B cell (primary cell): ENCODE measurements around the gene CNTN4. TPM values are rescaled to one million over a fixed set of nuclear protein-coding genes. Genes with fewer than 3 reads are reported as not detected.

Experiments
- ATAC-seq: fragments of 200-7000 bp; cut with Tn5 transposase; one replicate; pipeline ENCODE4 v1.10.0; 2021; ENCODE audit warnings: low read depth, mild to moderate bottlenecking, moderate number of reproducible peaks, moderate library complexity
- CTCF ChIA-PET: fragments of 350-600 bp; sonication (Branson Sonifier 250); formaldehyde crosslinking; loops from one replicate; lab custom pipeline; 2021; ENCODE audit warnings: antibody characterized with exemption, inconsistent platforms; lab: Charles Lee
- POLR2A ChIA-PET: fragments of 350-600 bp; sonication (Branson Sonifier 250); formaldehyde crosslinking; loops from one replicate; lab custom pipeline; 2021; ENCODE audit warnings: antibody characterized with exemption; lab: Charles Lee
- DNase-seq: peaks from one replicate; pipeline ENCODE4 v3.0.0; 2013
- H2AFZ ChIP-seq: 2 replicates; pipeline ENCODE4 v1.6.1; 2012; ENCODE audit warnings: mild to moderate bottlenecking, low read depth, low read length; ENCODE audit not compliant: insufficient read depth, poor library complexity, severe bottlenecking
- H3K27ac ChIP-seq, 2 donors: 1 replicate in 1 of 2; 2 replicates in 1 of 2; pipeline ENCODE4 v1.5.1; 2012 to 2013; ENCODE audit warnings: low read length in 2 of 2, mild to moderate bottlenecking in 2 of 2, moderate library complexity in 1 of 2
- H3K27me3 ChIP-seq, 4 experiments: fragments of 200-600 bp in 1 of 4; sonication (generic) in 1 of 4; replicated peaks in 1 of 4; 1 replicate in 2 of 4; 2 replicates in 2 of 4; pipeline versions ENCODE4 v1.6.1 to v1.7.0; 2013 to 2016; ENCODE audit warnings: low read length in 3 of 4, mild to moderate bottlenecking in 2 of 4, mixed read lengths in 1 of 4, moderate library complexity in 1 of 4; ENCODE audit not compliant: insufficient read depth in 4 of 4, control insufficient read depth in 3 of 4; ENCODE audit errors: control extremely low read depth in 1 of 4
- H3K36me3 ChIP-seq, 2 experiments: replicated peaks in 1 of 2; 1 replicate in 1 of 2; 2 replicates in 1 of 2; pipeline versions ENCODE4 v1.6.1 to v1.7.1; 2013; ENCODE audit warnings: low read length in 1 of 2; ENCODE audit not compliant: insufficient read depth in 2 of 2, control insufficient read depth in 1 of 2; ENCODE audit errors: control extremely low read depth in 1 of 2, extremely low read depth in 1 of 2
- H3K4me1 ChIP-seq, 2 donors: fragments of 200-600 bp in 1 of 2; sonication (generic) in 1 of 2; 1 replicate in 1 of 2; 2 replicates in 1 of 2; pipeline versions ENCODE4 v1.5.1 to v1.6.1; 2013 to 2017; ENCODE audit warnings: low read length in 2 of 2; ENCODE audit not compliant: control insufficient read depth in 2 of 2, insufficient read depth in 2 of 2
- H3K4me2 ChIP-seq: replicated peaks from 2 replicates; pipeline ENCODE3; 2012; ENCODE audit warnings: mild to moderate bottlenecking, low read depth, low read length; ENCODE audit not compliant: poor library complexity, severe bottlenecking
- H3K4me3 ChIP-seq, 5 experiments: fragments of 200-600 bp in 1 of 5; sonication (generic) in 1 of 5; 1 replicate in 3 of 5; 2 replicates in 2 of 5; pipeline versions ENCODE4 v1.5.1 to v1.7.0; 2011 to 2016; ENCODE audit warnings: low read length in 4 of 5, mild to moderate bottlenecking in 4 of 5, low read depth in 2 of 5, control low read depth in 1 of 5, moderate library complexity in 1 of 5; ENCODE audit not compliant: insufficient read depth in 1 of 5; ENCODE audit errors: control extremely low read depth in 1 of 5, extremely low read depth in 1 of 5
- H3K79me2 ChIP-seq: fragments of 200-600 bp; sonication (generic); one replicate; pipeline ENCODE4 v1.6.0; 2016; ENCODE audit warnings: low read length; ENCODE audit not compliant: control insufficient read depth, insufficient read depth
- H3K9ac ChIP-seq: fragments of 200-600 bp; sonication (generic); 2 replicates; pipeline ENCODE4 v1.6.1; 2017; ENCODE audit warnings: mild to moderate bottlenecking, low read length, moderate library complexity
- H3K9me3 ChIP-seq, 3 donors: one replicate each; pipeline versions ENCODE4 v1.6.1 to v1.7.1; 2013; ENCODE audit warnings: low read length in 2 of 3; ENCODE audit not compliant: control insufficient read depth in 2 of 3, insufficient read depth in 1 of 3; ENCODE audit errors: control extremely low read depth in 1 of 3
- H4K20me1 ChIP-seq: 2 replicates; pipeline ENCODE4 v1.6.0; 2012; ENCODE audit warnings: mild to moderate bottlenecking, low read length; ENCODE audit not compliant: insufficient read depth, control insufficient read depth, poor library complexity, severe bottlenecking
- H3K27ac Mint-ChIP-seq: one replicate; pipeline ENCODE4 v1.8.0; 2021; ENCODE audit warnings: mixed read lengths
- H3K27me3 Mint-ChIP-seq: one replicate; pipeline ENCODE4 v1.8.0; 2021; ENCODE audit warnings: mixed read lengths
- H3K4me1 Mint-ChIP-seq: one replicate; pipeline ENCODE4 v1.8.0; 2021; ENCODE audit warnings: mixed read lengths
- H3K4me3 Mint-ChIP-seq: one replicate; pipeline ENCODE4 v1.8.0; 2021; ENCODE audit warnings: mixed read lengths
- H3K9me3 Mint-ChIP-seq: one replicate; pipeline ENCODE4 v1.8.0; 2022; ENCODE audit warnings: mixed read lengths; ENCODE audit not compliant: insufficient read depth
- CTCF ChIP-seq: fragments of 200-600 bp; IDR thresholded peaks from one replicate; pipeline ENCODE4 v1.8.0; 2022; ENCODE audit warnings: antibody characterized with exemption, mild to moderate bottlenecking
- EZH2 ChIP-seq: IDR thresholded peaks from 2 replicates; pipeline ENCODE4 v1.6.1; 2012; ENCODE audit warnings: borderline replicate concordance, low read depth, mild to moderate bottlenecking, moderate library complexity, low read length; ENCODE audit not compliant: insufficient read depth, poor library complexity, severe bottlenecking
- WGBS: methylation state at CpG from one replicate; pipeline ENCODE4 v1.1.5; 2013; ENCODE audit warnings: missing lambda C conversion rate; ENCODE audit not compliant: insufficient coverage; 5-methylcytosine and 5-hydroxymethylcytosine counted together
- intact Hi-C: fragments of 100-400 bp; cut with micrococcal nuclease; formaldehyde crosslinking; loops from one replicate; pipeline ENCODE4 v1.10.0; 2022
- polyA plus RNA-seq: library from polyadenylated mRNA; depleted of rRNA; stranded (reverse); fragments of >200 nt; gene quantifications from 2 replicates; pipeline ENCODE4 v1.2.3, GENCODE V29; 2012
- total RNA-seq, 2 donors: library from RNA; stranded (reverse); fragments of 120-200 nt in 1 of 2; gene quantifications; 1 replicate in 1 of 2; 2 replicates in 1 of 2; pipeline versions ENCODE4 v1.2.3 to v1.2.4, GENCODE V29; 2013 to 2022

Gene CNTN4
- total and polyA plus RNA-seq, 2 donors (not counting 1 experiment from before 2014, with no cell fraction given), result 0.05 TPM; not detected in 1

GRCh38 chr3:2579206-2579605 is 480.5 kb downstream of the CNTN4 start:
- CTCF ChIA-PET, result no interaction called here
- no peaks in the 10 kb centered on the region for H3K36me3 ChIP-seq
- H3K9me3 Mint-ChIP-seq, result no peaks in the 10 kb centered on the region
- H2AFZ ChIP-seq, result no peak overlapping the region
- H3K27me3 ChIP-seq, result no peaks in the 10 kb centered on the region
- DNase-seq, result no peak
- H3K27me3 Mint-ChIP-seq, result no peaks in the 10 kb centered on the region
- no peaks in the 10 kb centered on the region for H3K4me1 ChIP-seq
- no peak overlapping the region for H3K9ac ChIP-seq
- WGBS, result 92% methylated on average over 3 of the region's 4 CpGs
- TF ChIP-seq EZH2 (no peak), CTCF (no peak)
- no peak overlapping the region for H3K27ac Mint-ChIP-seq
- no peaks in the 10 kb centered on the region for H3K79me2 ChIP-seq
- intact Hi-C loops, result no loop called here
- H4K20me1 ChIP-seq, result no peaks in the 10 kb centered on the region
- POLR2A ChIA-PET, result no interaction called here
- no peak overlapping the region for H3K27ac ChIP-seq
- H3K4me3 ChIP-seq, result no peak overlapping the region
- no peak overlapping the region for H3K4me3 Mint-ChIP-seq
- no peak overlapping the region for H3K4me2 ChIP-seq
- peaks cover 0 to under 1% (median 0%) of the 10 kb centered on the region in 3 donors for H3K9me3 ChIP-seq
- no peak for ATAC-seq
- H3K4me1 Mint-ChIP-seq, result no peaks in the 10 kb centered on the region

- CTCF ChIA-PET, result interaction anchor here (0.8 kb wide), 1 partner anchor 476 kb away, joined by 3 read pairs; no protein-coding TSS in a partner anchor
- H3K27ac Mint-ChIP-seq, result no peak overlapping the region
- Histone ChIP-seq H3K36me3 (no peaks in the 10 kb centered on the region), H3K4me3 (no peak overlapping the region), H3K27me3 (no peaks in the 10 kb centered on the region), H2AFZ (no peak overlapping the region), H3K27ac (no peak overlapping the region), H4K20me1 (no peaks in the 10 kb centered on the region), H3K9me3 (peaks cover 0 to 2% (median 0%) of the 10 kb centered on the region in 3 donors), H3K9ac (no peak overlapping the region), H3K4me2 (no peak overlapping the region), H3K4me1 (no peaks in the 10 kb centered on the region), H3K79me2 (no peaks in the 10 kb centered on the region)
- H3K4me3 Mint-ChIP-seq, result no peak overlapping the region
- no peaks in the 10 kb centered on the region for H3K4me1 Mint-ChIP-seq
- H3K27me3 Mint-ChIP-seq, result no peaks in the 10 kb centered on the region
- POLR2A ChIA-PET, result no interaction called here
- WGBS, result no CpG with 5 or more reads among the region's 2 CpGs
- peaks cover 7% of the 10 kb centered on the region for H3K9me3 Mint-ChIP-seq
- ATAC-seq, result no peak
- TF ChIP-seq EZH2 (no peak), CTCF (no peak)
- intact Hi-C loops, result no loop called here
- no peak for DNase-seq
Measured at GRCh38 chr3:2583046-2583445, 484.4 kb downstream of the CNTN4 start.
